Retinal pigment epithelial cell (primary cell): ENCODE measurements around the gene PRDX2.

Experiments used
- DNase-seq: peaks from one replicate; pipeline ENCODE4 v3.0.0-alpha.2; 2010; ENCODE audit warnings: low read depth
- H3K4me3 ChIP-seq: 2 replicates; pipeline ENCODE4 v1.5.1; 2011; ENCODE audit warnings: mild to moderate bottlenecking, low read length, control low read depth, moderate library complexity
- TF ChIP-seq, protein P1 (sequence below): conservative IDR thresholded peaks from 2 replicates; pipeline ENCODE4 v1.5.1; 2011; ENCODE audit warnings: low read depth, low read length, control low read depth, inconsistent platforms

The PRDX2 gene

DNA sequence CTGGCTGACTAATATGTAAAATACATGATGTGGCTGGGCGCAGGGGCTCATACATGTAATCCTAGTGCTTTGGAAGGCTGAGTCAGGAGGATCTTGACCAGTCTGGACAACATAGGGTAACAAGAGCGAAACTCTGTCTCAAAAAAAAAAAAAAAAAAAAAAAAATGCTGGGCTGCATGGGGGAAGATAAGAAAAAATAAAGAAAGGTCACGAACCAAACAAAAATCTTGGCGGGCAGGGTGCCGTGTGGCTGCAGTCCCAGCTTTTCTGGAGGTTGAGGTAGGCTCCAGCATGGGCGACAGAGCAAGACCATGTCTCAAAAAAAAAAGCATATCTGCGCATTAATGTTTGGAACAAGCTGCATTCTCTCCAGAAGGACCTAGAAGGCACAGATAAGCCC is 13.5 kb upstream of the PRDX2 start:
- TF ChIP-seq, protein P1, sequence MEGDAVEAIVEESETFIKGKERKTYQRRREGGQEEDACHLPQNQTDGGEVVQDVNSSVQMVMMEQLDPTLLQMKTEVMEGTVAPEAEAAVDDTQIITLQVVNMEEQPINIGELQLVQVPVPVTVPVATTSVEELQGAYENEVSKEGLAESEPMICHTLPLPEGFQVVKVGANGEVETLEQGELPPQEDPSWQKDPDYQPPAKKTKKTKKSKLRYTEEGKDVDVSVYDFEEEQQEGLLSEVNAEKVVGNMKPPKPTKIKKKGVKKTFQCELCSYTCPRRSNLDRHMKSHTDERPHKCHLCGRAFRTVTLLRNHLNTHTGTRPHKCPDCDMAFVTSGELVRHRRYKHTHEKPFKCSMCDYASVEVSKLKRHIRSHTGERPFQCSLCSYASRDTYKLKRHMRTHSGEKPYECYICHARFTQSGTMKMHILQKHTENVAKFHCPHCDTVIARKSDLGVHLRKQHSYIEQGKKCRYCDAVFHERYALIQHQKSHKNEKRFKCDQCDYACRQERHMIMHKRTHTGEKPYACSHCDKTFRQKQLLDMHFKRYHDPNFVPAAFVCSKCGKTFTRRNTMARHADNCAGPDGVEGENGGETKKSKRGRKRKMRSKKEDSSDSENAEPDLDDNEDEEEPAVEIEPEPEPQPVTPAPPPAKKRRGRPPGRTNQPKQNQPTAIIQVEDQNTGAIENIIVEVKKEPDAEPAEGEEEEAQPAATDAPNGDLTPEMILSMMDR: no peak
- no peak for DNase-seq
- no peak overlapping the region for H3K4me3 ChIP-seq

GRCh38 chr19:12806242-12807081 is 4.9 kb upstream of the PRDX2 start, which contains the start of gene RNASEH2A:
TSS of gene RNASEH2A (plus strand) at chr19:12806584. CDS start at chr19:12806674, 90 bp downstream.
- no peak for DNase-seq
- TF ChIP-seq, protein P1: no peak
- H3K4me3 ChIP-seq: peak within 1 kb of the TSS; percentile 70

DNA sequence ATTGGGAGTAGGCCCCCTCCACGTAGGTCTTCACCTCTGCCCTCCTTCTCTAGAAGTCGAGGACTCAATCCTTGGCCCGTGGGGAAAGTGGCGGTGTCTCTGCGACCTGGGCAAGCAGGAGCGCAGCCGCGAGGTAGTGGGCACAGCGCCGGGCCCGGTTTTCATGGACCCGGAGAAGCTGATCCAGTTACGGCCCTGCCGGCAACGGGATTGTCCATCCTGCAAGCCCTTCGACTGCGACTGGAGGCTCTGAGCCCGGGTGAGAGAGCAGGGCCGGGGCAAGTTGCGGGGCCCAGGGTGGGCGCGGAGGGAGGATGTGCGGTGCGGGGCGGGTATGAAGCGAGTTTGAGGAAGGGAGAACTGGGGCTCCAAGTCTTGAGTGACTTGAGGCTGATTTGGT is 2.5 kb upstream of the PRDX2 start:
- DNase-seq: no peak
- TF ChIP-seq, protein P1: no peak
- H3K4me3 ChIP-seq: no peak overlapping the region

- TF ChIP-seq, protein P1: no peak
- peak overlapping the region; percentile 89 for H3K4me3 ChIP-seq
- DNase-seq: no peak
These were observed 887 bp upstream of the PRDX2 start for GRCh38 chr19:12802267-12803106.

GRCh38 chr19:12800923-12801465 is 606 bp downstream of the PRDX2 start:
- peak overlapping the region; percentile 89 for H3K4me3 ChIP-seq
- TF ChIP-seq, protein P1: no peak

DNA sequence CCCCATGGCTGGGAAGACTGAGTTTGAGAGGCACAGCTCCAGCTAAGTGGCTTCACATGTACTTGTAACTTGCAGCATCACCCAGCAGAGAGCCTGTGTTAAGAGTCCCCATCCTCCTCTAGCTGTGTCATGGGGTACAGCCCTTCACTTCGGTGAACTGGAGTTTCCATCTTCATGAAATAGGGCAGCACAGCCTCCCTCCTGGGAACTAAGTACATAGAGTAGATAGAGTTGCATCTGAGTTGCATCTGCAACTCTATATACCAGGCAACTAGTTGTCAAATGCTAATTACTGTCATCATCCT is 1.2 kb downstream of the PRDX2 start:
- TF ChIP-seq, protein P1: no peak
- H3K4me3 ChIP-seq: peak overlapping the region; percentile 89
- DNase-seq: no peak

More at GRCh38 chr19:12800923-12801465, 606 bp downstream of the PRDX2 start:
- DNase-seq: no peak
